NCI-H446 treated with DMSO at 0.1 percent for 48 hours (cell line): Measurements from ENCODE around the gene DUSP8.

Experiments used
- DNase-seq: peaks from one replicate; lab custom pipeline; 2025; lab: John Stamatoyannopoulos, UW

The DUSP8 gene

DNA sequence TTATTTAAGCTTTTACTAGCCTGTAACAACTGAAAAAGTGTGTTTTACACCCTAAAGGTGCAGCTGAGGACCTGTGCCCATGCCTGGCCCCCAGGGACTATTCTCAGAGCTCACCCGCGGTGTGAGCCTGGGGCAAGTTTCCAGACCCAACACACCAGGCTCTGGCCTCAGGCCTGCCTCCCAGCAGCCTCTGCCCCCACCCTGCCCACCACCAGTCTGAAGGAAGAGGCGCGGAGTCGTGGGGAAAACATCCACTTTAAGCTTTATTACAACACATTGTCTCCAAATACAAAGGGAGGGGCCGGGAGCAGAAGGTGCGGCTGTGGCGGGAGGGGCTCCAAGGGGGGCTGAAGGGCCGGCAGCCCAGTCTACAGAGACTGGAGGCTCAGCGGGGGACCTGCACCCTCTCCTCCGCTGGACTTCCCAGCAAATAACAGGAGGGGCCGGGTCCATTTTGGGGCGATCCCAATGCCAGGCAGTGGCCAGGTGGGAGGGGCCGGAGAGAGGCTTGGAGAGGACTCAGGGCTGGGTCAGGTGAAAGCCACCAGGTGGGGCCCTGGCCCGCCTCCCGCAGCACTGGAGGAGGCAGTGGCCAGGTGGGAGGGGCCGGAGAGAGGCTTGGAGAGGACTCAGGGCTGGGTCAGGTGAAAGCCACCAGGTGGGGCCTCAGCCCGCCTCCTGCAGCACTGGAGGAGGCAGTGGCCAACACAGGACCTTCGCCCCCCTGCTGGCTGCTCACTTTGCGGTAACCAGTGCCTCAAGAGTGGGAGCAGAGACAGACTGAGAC is 18.1 kb downstream of the DUSP8 start:
- DNase-seq = no peak

DNA sequence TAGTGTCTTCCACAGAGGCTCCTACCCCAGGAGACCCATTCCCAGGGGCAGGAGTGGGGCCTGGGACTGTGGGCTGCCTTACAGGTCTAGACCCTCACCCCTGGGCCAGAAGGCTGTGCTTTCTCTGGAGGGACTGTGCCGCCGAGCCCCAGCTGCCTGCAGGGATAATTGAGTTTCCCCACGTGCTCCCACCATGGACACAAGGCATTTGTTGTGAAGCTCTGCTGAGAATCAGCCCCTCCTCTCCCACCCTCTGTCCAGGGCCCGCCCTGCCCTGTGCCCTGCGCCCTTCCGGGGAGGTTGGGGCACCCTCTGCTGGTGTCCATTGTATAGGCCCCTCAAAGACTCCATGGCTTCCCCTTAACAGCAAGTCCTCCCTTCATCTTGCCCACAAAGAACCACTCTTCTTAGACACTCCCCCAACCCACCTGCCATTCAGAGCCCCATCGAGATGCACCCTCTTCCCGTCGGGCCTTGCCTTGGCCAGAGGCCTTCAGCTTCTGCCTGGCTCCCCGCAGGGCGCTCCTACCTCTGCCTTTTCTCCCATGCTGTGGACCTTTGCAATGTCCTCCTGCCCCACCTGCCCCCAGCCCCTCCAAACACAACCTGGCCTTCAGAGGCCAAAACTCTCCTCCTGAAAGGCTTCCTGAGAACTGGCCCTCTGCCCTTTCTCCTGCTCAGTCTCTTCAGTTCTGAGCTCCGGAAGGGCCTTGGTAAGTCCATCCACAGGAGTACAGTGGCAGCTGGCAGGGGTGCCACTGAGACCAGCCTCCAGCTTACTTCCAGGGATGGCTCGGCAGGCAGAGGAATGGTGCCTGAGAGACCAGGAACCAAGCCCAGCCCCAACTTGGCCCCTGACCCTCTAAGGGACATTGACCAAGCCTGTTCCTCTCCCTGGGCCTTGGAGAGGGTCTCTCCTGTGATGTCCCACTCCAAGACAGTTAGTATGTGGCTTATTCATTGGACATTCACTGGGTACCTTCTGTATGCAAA is 22.4 kb downstream of the DUSP8 start:
- DNase-seq = no peak

DNA sequence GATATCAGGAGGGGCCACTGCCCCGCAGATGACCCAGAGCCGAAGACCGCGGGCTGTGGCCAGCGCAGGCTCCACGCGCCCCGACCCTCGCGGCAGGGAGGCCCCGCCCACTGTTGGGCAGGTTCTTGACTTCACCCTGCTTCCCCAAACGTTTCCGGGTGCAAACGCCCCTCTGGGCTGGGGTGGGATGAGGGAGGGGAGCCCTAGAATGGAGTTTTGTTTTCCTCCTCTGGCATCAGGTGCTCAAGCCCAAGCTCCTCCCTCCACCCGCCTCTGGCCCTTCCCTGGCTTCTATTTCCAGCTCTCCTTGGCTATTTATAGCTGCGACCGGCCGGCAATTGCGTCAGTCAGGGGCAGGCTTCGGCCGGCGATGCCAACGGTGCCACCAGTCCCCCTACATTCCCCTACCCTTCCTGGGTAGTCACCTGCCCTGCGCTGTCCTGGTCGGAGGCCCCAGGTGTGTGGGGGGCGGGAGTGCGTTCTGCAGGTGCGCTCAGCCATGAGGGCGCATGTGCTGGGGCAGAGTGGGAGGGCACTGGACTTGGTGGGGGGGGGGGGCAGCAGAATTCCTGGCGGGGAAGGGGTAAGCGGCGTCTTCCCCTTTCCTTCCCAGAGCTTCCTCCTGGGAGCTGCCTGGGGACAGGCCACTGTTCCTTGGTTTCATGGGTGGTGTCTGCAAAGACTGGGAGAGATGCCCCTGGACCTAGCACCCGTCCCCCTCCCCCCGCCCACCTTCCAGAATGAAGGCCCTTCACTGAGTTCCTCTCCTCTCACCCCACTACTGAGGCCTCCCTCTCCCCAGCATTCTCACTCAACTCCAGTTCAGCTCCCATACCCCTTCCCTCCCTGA is 23.6 kb downstream of the DUSP8 start:
- DNase-seq = no peak

DNA sequence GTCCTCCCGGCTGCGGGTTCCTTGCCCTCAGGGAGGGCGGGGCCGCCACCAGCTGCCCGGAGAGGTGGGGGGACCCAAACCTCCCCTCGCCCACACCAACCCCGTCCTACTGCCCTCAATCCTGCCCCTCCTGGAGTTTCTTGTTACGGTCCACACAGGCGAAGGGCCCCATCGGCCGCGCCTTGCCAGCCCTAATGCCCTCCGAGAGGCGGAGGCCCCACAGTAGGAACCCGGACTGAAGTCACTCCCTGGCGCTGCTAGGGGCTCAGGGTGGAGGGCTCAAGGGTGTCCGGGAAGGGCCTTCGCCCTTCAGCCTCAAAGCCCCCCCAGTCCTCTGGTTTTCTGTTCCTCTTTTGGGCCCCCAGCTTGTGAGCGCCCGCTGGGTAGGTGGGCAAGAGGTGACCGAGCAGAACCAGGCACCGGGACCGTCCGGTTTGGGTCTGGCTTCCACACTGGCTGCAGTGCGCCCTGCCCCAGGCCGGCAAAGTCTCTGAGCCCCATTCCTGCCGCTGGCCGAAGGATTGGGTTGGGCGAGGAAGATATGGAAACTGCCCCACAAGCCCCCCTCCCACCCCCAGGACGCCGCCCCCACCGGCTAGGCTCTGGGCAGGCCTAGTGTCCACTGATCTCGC is 24.5 kb downstream of the DUSP8 start:
- DNase-seq = no peak

DNA sequence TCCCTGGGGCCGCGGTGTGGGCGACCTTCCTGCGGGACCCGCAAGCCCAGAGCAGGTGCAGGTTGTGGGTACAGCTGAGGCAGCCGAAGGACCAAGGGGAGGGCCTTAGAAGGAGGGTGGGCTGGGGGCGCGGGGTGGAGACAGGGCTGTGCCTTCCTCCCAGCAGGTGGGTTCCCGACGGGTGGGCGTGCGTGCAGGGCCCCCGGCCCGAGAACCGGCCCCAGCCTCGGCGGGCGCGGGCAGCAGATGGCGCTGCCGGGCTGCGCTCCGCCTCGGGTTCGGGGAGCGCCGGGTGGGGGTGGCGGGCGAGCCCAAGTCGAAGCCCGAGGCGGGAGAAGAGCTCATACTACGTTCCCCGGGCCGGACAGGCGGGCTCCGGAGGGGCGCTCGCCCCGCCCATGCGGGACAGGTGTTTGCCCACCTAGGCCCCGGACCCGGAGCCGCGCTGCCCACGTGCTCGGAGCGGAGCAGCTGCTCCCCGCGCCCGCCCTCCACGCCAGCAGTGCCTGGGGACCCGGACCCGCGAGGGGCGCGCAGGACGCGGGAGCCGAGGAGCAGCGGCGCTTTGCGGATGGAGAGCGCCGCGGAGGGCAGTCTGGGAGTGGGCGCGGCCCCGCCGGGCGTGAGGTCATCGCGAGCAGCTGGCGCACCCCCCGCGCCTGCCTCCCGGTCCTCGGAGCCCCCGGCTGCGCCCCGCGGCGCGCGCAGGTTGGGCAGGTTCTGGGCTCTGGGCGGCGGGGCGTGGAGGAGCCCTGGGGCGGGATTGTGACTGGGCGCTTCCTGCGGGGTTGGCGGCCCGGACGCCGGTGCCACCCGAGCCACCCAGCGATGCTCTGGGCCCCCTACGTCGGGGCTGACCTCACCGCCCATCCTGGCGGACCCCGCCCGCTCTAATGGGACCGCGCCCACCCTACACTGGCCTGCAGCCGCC is 25.3 kb downstream of the DUSP8 start:
- no peak for DNase-seq

DNA sequence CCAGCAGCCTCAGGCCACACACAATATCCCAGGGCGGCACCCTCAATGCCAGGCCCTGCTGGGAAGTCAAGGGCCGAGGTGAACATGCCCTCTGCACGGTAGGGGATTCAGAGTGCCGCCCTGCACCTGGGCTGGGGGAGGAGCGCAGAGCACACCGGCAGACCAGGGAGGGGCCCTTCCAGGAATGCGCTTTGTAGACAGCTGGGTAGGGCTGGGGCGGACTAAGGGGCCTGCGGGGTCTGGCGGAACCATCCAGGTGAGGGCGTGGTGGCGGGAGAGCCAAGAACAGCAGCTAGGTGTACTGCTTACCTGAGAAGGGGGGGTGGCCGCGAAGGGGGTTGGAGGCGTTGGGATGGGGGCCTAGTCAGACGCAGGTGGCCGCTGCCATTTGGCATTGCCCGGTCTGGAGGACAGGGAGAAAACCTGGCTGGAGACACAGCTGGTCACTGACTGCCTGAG is 26.0 kb downstream of the DUSP8 start:
- no peak for DNase-seq

DNA sequence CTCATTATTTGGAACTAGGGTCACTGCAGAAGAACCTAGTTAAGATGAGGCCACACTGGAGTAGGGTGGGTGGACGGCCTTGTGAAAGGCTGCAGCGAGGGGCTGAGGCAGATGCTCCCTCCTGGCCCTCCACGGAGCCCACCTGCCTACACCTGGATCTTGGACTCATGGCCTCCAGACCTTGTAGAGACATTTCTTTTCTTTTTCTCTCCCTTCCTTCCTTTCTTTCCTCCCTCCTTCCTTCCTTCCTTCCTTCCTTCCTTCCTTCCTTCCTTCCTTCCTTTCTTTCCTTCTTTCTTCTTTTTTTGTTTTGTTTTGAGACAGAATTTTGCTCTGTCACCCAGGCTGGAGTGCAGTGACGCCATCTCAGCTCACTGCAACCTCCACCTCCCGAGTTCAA is 26.6 kb downstream of the DUSP8 start:
- DNase-seq = no peak

DNA sequence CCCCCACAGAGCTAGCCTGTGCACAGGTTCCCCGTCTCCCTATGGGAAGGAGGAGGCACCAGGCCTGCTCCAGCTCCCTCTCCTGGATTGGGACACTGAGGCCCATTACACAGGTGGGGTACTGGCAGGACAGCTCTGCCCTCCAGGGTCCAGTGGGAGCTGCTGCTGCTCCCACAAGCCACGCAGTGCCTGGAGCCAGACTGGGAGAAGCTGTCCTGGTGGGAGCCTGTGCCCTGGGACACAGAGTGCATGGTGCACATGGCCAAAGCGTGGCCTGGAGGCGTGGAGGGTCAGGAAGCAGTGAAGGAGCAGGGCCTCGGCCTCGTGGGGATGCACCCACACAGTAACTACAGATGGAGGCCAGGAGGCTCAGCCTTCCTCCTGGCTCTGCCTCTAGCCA is 27.5 kb downstream of the DUSP8 start:
- DNase-seq = no peak

DNA sequence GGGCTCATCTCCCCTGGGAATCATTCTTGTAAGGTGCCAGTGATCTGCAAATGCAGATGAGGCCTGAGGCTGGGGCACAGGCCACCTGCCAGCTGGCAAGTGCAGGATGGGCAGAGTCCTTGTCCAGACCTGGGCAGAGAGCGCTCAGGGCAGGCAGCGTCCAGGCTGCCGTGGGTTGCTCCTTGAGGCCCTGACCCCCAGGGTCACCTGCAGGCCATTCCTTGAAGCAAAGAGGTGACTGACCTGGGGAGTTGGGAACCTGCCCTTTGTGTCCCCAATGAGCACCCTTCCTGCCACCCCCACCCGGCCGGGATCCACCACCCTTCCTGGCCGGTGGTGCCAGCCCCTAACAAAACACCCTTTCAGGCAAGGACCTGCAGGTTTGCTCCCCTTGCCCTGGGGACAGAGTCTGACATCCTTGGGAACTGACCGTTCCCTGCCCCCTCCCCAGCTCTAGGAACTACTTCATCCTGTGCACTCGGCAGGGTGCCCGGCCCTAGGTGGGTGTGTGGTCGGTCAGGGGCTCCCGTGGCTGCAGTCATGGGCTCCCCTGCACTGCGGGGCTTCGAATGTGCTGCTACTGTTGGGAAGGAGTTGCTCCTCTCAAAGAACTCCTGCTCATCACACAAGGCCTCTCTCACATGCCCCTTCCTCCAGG is 28.3 kb downstream of the DUSP8 start:
- DNase-seq = no peak

DNA sequence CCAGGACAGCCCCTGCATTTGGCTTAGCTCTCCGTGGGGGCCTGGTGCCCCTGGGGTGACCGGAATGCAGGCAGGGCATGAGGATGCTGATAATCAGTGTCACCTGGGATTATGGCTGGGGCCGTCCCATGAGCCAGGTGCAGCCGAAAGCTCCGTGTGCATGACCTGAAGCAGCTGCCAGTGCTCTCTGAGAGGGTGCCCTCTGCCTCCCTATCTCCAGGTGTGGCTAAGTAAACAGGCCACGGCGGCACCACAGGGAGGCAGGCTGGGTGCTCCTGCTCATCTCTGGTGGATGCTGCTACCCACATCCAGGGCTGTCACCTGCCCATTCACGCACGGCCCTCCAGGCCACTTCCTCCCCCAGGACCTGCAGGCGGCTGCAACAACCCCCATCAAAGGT is 29.8 kb downstream of the DUSP8 start:
- DNase-seq = no peak

DNA sequence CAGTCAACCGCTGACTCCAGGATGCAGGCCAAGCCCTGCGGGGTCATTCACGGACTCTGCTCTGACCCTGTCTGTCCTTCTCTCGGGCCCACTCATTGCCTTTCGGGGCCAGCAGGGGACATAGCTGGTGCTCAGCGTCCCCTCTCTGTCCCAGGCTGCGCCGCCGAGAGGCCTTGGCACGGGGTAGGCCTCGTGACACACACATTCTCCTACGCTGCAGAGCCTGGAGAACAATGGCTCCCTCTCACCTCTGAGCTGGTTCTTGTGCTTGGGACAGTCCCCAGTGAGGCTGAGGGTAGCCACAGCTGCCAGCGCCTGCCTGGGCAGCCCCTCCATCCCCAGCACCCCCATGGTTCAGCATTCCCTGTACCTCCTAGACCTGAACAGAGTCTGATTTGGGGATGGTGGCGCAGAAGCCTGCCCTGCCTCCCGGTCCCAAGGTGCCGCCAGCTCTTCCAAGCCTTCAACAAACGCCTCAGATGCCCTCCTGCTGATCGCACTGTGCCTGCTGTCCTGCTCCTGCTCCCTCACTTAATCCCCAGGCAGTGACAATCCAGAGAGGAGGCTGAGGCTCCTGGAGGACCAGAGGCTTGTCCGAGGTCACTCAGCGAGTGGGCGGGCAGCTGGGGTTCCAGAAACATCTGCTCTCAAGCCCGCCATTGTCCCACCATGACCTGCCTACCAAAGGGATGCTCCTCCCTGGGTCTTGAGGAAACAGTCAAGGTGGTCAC is 30.4 kb downstream of the DUSP8 start:
- no peak for DNase-seq

DNA sequence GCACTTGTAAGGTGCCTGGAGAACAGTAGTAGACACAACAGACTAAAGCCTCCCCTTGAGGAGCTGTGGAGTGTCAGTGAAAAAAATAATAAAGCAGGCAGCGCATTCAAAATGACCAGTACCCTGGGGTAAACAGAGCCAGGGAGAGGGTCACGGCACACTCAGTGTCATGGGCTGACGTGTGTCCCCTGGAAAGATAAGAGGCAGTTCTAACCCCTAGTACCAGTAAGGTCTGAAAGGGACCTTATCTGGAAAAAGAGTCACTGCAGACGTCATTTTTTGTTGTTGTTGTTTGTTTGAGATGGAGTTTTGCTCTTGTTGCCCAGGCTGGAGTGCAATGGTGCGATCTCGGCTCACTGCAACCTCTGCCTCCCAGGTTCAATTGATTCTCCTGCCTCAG is 32.0 kb downstream of the DUSP8 start:
- DNase-seq = no peak

DNA sequence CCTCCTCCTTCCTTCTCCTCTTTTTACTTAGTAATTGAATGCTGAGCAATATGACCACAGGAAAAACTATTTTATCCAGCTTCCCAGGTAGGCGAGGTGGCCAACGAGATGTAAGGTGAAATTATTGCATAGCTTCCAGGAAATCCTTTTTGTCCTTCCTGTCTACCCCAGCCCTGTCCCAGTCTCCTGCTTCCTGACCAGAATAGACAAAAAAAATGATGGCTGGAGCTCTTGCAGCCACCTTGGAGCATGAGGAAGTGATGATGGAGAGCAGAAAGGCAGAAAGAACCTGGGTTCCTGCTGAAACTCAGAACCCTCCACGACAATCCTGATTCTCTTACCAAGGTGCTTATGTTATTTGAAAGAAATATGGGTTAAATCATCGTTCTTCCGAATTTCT is 33.9 kb downstream of the DUSP8 start:
- DNase-seq = no peak

DNA sequence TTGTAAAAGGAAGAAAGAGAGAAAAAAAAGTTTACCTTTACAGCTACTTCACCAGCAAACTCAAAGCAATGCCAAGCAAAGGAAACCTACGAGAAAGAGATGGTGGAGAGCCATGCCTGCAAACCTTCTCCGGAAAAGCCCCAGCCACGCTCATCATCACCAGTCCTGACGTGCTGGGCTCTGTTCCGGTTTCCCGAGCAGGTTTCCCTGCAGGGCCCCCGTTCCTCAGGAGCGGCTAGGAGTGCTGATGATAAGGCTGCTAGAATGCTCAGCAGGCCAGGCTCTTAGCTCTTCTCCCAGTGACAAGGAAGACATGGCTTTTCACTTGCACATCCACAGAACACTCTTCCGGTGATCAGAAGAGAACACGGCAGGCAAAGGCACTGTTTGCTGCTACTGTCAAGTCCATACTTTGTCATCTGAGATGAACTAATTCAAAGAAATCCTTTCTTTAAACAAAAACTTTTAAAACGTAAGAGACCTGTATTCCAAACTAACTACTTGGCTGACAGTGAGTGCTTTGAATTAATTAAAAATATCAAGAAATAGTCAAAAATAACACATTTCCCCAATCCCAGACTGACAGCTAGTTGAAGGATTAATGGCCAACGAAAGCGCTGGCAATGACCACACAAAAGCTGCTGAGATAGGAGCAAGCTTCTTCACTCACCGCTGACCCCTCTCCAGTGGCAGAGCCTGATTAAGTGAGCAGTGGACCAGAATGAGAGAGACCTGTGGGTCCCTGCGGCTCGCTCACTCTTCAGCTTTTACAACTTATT is 35.8 kb downstream of the DUSP8 start:
- DNase-seq = no peak

DNA sequence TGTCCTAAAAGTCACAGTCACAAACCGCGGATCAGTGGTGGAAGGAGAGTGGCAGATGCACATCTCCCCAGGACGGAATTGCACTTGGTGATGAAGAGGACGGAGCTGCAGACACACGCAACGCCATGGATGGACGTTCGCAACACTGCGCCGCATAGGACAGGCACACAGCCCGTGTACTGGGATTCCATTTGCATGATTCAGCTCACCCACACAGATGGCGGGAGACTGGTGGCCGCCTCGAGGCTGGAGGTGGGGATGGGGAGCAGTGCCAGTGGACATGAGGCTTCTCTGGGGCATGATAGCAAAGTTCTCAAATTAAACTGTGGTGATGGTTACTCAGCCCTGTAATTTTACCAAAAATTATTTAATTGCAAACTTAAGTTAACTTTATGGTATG is 37.4 kb downstream of the DUSP8 start:
- no peak for DNase-seq

DNA sequence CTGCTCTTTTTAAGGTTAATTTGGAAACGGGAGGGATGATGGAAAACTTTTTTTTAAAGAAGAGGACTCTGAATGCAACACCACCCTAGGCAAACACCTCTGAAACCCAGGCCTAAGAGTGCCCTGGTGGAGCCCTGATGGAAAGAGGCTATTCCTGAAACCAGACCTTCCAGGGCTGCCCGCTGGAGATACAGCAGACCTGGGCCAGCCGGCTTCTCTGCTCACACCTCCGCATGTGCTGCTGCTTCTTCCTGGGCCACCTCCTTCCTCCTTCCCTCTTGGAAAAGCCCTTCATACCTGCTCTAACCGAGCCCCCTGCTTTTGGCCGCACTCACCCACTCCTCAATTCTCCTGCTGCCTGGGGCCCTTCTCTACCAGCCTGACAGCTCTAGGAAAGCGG is 37.9 kb downstream of the DUSP8 start:
- DNase-seq = no peak

DNA sequence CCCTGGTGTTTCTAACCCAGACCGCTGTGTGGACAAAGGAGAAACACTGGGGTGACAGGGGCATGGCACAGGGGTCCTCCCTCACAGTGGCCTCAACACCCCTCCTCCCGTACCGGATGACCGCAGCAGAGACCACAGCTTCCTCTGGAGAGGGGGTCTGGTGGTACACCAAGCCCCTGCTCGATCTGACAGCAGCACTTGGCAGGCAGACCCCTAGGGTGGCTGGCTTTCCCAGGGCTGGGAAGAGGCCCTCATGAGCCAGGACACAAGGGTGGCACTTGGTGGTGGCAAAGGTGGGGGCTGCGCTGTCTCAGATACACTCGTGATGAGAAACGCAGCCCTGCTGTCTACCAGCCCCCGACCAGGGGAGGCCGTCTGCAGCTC is 38.7 kb downstream of the DUSP8 start:
- DNase-seq = no peak

DNA sequence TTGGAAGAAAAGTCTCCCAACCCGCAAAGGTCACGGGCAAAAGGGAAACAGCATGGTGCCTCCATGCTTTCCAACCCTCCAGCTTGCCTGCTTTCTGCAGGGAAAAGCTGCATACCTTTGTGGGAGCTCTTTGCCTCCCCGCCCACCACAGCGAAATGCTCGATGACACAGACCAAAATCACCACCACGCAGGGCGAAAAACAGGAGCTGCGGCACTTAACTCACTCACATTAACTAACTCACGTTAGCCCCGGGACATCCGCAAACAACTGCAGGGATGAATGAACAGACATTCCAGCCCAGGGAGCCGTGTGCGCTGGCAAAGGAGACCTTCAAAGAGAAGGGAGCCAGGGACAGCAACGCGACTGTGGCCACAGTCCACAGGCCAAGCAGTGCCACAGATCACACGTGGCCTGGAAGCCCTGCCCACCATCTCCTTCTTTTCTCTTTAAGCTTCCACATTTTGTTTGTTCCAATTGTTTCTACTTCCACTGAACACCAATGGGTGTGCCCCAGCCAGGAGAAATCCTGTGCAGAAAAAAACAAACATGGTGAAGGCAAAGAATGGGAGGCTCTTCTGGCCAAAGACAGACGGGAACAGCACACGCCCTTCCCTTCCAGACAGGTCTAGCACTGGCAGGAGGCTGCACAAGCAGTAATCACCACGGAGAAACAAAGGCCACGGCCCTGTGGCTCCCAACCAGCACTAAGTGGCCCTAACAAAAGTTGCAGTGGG is 39.3 kb downstream of the DUSP8 start:
- DNase-seq = no peak
